GM19238 (cell line): ENCODE results near the gene TMEM61.

Source experiments
- DNase-seq: peaks from one replicate; pipeline ENCODE4 v3.0.0; 2011; ENCODE audit warnings: low spot score; ENCODE audit not compliant: insufficient read length

TMEM61 gene

DNA sequence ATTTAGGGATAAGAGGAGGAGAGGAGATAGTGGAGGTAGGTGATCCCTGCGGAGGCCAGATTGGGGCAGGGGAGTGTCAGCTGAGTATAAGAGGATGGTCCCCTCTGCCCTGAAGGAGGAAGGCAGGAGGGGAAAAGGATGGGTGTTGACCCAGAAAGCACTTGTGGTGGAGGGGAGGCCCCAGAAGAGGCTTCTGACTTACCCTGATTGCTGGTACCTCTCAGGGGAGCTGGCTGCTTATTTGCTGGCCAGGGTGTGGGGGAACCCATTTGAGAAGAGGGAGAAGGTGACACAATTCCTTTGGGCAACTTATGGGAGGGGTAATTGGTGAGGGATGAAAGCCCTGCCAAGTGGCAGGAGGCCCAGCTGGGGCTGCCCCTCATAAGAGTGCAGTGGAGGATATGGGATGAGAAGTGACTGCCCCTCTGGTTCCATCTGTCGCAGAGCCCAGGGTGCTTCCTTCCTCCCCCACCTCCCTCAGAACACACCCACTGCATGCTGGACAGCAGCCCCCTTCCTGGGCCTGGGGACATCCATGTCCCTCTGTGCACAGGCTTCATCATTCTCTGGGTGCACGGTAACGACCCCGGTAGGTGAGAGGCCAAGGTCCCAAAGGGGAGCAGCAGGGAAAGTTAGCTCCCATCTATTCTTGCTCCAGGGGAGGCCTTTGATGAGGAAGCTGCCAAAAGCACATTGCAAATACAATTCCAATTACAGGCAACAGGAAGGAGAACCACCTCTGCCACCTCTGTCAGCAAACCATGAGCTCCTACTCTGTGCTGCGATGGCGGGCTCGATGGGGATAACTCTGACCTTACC is 57.5 kb downstream of the TMEM61 start:
- no peak for DNase-seq

- DNase-seq: no peak
These were observed 58.1 kb downstream of the TMEM61 start for GRCh38 chr1:55038552-55038838.

DNA sequence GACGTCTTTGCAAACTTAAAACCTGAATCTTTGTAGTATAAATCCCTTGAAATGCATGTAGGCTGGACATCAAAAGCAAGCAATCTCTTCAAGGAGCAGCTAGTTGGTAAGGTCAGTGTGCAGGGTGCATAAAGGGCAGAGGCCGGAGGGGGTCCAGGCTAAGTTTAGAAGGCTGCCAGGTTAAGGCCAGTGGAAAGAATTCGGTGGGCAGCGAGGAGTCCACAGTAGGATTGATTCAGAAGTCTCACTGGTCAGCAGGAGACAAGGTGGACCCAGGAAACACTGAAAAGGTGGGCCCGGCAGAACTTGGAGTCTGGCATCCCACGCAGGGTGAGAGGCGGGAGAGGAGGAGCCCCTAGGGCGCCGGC is 58.5 kb downstream of the TMEM61 start:
- no peak for DNase-seq

DNA sequence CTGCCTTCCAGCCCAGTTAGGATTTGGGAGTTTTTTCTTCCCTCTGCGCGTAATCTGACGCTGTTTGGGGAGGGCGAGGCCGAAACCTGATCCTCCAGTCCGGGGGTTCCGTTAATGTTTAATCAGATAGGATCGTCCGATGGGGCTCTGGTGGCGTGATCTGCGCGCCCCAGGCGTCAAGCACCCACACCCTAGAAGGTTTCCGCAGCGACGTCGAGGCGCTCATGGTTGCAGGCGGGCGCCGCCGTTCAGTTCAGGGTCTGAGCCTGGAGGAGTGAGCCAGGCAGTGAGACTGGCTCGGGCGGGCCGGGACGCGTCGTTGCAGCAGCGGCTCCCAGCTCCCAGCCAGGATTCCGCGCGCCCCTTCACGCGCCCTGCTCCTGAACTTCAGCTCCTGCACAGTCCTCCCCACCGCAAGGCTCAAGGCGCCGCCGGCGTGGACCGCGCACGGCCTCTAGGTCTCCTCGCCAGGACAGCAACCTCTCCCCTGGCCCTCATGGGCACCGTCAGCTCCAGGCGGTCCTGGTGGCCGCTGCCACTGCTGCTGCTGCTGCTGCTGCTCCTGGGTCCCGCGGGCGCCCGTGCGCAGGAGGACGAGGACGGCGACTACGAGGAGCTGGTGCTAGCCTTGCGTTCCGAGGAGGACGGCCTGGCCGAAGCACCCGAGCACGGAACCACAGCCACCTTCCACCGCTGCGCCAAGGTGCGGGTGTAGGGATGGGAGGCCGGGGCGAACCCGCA is 59.1 kb downstream of the TMEM61 start, which contains the start of gene PCSK9:
PCSK9 (plus strand) TSS at position 207 of the 741 bp plus-strand sequence; CDS start at position 497, 290 bp downstream.
- no peak for DNase-seq

DNA sequence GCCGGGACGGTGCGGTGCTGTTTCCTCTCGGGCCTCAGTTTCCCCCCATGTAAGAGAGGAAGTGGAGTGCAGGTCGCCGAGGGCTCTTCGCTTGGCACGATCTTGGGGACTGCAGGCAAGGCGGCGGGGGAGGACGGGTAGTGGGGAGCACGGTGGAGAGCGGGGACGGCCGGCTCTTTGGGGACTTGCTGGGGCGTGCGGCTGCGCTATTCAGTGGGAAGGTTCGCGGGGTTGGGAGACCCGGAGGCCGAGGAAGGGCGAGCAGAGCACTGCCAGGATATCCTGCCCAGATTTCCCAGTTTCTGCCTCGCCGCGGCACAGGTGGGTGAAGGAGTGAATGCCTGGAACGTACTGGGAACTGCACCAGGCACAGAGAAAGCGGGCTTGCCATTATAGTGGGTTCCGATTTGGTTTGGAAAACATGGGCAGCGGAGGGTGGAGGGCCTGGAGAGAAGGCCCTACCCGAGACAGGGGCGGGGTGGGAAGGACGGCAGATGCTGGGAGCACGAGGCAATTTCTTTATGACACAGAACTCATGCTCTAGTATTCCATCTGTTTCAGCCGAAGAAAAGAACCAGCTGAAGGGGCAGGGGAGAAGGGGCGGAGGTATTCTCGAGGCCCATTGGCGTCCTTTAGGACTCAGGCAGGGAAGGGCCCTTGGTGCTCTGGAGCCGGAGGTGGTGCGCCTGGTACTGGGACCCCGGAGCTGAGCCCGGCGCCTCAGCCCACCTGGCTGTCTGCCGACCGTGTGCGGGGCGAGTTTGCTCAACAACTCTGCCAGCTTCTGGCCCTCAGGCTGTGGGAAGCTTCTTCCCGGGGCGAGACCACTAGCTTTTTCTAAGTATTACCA is 59.9 kb downstream of the TMEM61 start:
- no peak for DNase-seq

DNA sequence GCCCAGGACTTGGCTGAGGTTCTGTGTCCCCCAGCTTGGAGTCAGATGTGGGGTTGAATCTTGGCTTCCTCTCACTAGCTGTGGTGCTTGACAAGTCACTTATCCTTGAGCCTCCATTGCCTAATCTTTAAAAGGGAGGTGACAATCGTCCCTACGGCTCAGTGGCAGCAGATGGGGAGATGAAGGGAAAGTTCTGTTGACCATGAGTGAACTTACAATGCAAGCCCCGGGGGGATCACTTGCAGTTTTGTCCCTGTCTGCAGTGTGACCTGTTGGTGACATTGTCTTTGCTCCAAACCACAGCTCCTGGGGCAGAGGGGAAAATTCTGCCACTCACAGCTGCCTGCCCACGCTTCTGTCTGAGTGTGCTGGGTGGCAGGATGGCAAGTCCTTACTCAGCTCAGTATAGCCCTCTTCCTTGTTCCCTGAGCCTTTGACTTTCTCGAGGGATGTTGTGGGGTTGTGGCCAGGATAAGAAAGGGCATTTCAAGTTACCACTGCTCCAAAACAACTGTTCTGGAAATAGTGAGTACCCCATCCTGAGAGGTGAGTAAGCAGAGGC is 60.6 kb downstream of the TMEM61 start:
- no peak for DNase-seq

- DNase-seq: no peak
These were observed 61.2 kb downstream of the TMEM61 start for GRCh38 chr1:55041613-55042012.
